Osteocyte (in vitro differentiated cells): ENCODE results near the gene LMAN2. TPM values are rescaled to one million over a fixed set of nuclear protein-coding genes. Genes with fewer than 3 reads are reported as not detected.
A peak's percentile ranks its signal among the peaks of the same experiment; 100 is the strongest.

Experiments
- DNase-seq: peaks from one replicate; pipeline ENCODE4 v3.0.0; 2021; ENCODE audit warnings: mixed read lengths; ENCODE audit not compliant: unreplicated experiment; ENCODE audit errors: extremely low spot score
- H3K27ac Mint-ChIP-seq: one replicate; pipeline ENCODE4 v1.8.0; 2021; ENCODE audit warnings: mild to moderate bottlenecking, mixed read lengths; ENCODE audit not compliant: unreplicated experiment
- H3K27me3 Mint-ChIP-seq: one replicate; pipeline ENCODE4 v1.8.0; 2021; ENCODE audit warnings: mixed read lengths; ENCODE audit not compliant: unreplicated experiment
- H3K36me3 Mint-ChIP-seq: one replicate; pipeline ENCODE4 v1.8.0; 2021; ENCODE audit warnings: mixed read lengths; ENCODE audit not compliant: unreplicated experiment
- H3K4me1 Mint-ChIP-seq: one replicate; pipeline ENCODE4 v1.8.0; 2021; ENCODE audit warnings: mixed read lengths; ENCODE audit not compliant: unreplicated experiment
- H3K4me3 Mint-ChIP-seq: one replicate; pipeline ENCODE4 v1.8.0; 2021; ENCODE audit warnings: mild to moderate bottlenecking, moderate library complexity, mixed read lengths; ENCODE audit not compliant: unreplicated experiment
- H3K9me3 Mint-ChIP-seq: one replicate; pipeline ENCODE4 v1.8.0; 2021; ENCODE audit warnings: mixed read lengths; ENCODE audit not compliant: unreplicated experiment
- CTCF ChIP-seq: fragments of 200-600 bp; sonication (generic); IDR thresholded peaks from 2 replicates; pipeline ENCODE4 v1.5.0; 2021; ENCODE audit warnings: antibody characterized with exemption, mild to moderate bottlenecking, moderate library complexity
- total RNA-seq: library from RNA; stranded (reverse); gene quantifications from 2 replicates; pipeline ENCODE4 v1.2.1, GENCODE V29; 2021

Gene LMAN2
- total RNA-seq, 1 donor from 2014 or later: 102 TPM

GRCh38 chr5:177366528-177367322, 15.3 kb upstream of the LMAN2 start:
- no peaks in the 10 kb centered on the region for H3K27me3 Mint-ChIP-seq

GRCh38 chr5:177365845-177366527, 14.5 kb upstream of the LMAN2 start:
- Mint-ChIP-seq H3K4me3 (peak overlapping the region; percentile 83), H3K27me3 (no peaks in the 10 kb centered on the region), H3K9me3 (no peaks in the 10 kb centered on the region), H3K27ac (peak overlapping the region; percentile 97), H3K36me3 (no peaks in the 10 kb centered on the region), H3K4me1 (peaks cover 20% of the 10 kb centered on the region)
- TF ChIP-seq CTCF: no peak
- no peak for DNase-seq

More at GRCh38 chr5:177366528-177367322, 15.3 kb upstream of the LMAN2 start:
- Mint-ChIP-seq H3K36me3 (no peaks in the 10 kb centered on the region), H3K4me1 (peaks cover 22% of the 10 kb centered on the region), H3K4me3 (peak overlapping the region; percentile 83), H3K9me3 (no peaks in the 10 kb centered on the region), H3K27ac (peak overlapping the region; percentile 97)
- no peak for TF ChIP-seq CTCF
- peak; percentile 95 for DNase-seq

- Mint-ChIP-seq H3K36me3 (no peaks in the 10 kb centered on the region), H3K9me3 (no peaks in the 10 kb centered on the region), H3K27me3 (peaks cover 5% of the 10 kb centered on the region), H3K4me3 (no peak overlapping the region), H3K4me1 (peaks cover 19% of the 10 kb centered on the region), H3K27ac (no peak overlapping the region)
- no peak for DNase-seq
- no peak for TF ChIP-seq CTCF
Measured at GRCh38 chr5:177364159-177364962, 12.9 kb upstream of the LMAN2 start.

- no peaks in the 10 kb centered on the region for H3K36me3 Mint-ChIP-seq
- DNase-seq: no peak
- peaks cover 17% of the 10 kb centered on the region for H3K4me1 Mint-ChIP-seq
- no peak overlapping the region for H3K27ac Mint-ChIP-seq
- no peaks in the 10 kb centered on the region for H3K9me3 Mint-ChIP-seq
- H3K27me3 Mint-ChIP-seq: peaks cover 9% of the 10 kb centered on the region
- peak overlapping the region; percentile 71 for H3K4me3 Mint-ChIP-seq
- TF ChIP-seq CTCF: no peak
Measured at GRCh38 chr5:177363565-177363964, 12.1 kb upstream of the LMAN2 start.
